HL-60 (cell line): Measurements from ENCODE around the gene HDAC1.

Source experiments
- GABPA ChIP-seq: IDR thresholded peaks from 2 replicates; pipeline ENCODE4 v1.6.1; 2012; ENCODE audit warnings: low read depth
- POLR2AphosphoS5 ChIP-seq: IDR thresholded peaks from 2 replicates; pipeline ENCODE4 v1.6.1; 2012; ENCODE audit warnings: low read depth
- SPI1 ChIP-seq: IDR thresholded peaks from 2 replicates; pipeline ENCODE4 v1.6.1; 2012; ENCODE audit warnings: low read depth, mild to moderate bottlenecking, borderline replicate concordance
- TF ChIP-seq, protein P1 (sequence below): IDR thresholded peaks from one replicate; pipeline ENCODE4 v1.5.1; 2011; ENCODE audit warnings: low read length, control low read depth, inconsistent platforms; ENCODE audit not compliant: insufficient read depth
- TF ChIP-seq, protein P2 (sequence below): IDR thresholded peaks from 2 replicates; pipeline ENCODE4 v1.6.1; 2012; ENCODE audit warnings: low read depth; ENCODE audit not compliant: insufficient replicate concordance

DNA sequence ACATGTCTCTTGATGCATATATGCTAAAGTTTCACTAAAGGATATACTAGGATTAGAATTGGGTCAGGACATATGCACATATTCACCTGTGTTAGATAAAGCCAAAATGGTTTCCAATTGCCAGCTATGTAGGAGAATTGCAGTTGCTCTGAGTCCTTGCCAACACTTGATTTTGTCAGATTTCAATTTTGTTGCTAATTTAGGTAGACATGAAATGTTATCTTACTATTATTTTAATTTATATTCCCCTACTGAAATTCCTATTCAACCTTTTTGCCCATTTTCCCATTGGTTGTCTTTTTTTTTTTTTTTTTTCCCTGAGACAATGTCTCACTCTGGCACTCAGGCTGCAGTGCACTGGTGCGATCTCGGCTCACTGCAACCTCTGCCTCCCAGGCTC is 13.4 kb downstream of the HDAC1 start:
- TF ChIP-seq, protein P1, sequence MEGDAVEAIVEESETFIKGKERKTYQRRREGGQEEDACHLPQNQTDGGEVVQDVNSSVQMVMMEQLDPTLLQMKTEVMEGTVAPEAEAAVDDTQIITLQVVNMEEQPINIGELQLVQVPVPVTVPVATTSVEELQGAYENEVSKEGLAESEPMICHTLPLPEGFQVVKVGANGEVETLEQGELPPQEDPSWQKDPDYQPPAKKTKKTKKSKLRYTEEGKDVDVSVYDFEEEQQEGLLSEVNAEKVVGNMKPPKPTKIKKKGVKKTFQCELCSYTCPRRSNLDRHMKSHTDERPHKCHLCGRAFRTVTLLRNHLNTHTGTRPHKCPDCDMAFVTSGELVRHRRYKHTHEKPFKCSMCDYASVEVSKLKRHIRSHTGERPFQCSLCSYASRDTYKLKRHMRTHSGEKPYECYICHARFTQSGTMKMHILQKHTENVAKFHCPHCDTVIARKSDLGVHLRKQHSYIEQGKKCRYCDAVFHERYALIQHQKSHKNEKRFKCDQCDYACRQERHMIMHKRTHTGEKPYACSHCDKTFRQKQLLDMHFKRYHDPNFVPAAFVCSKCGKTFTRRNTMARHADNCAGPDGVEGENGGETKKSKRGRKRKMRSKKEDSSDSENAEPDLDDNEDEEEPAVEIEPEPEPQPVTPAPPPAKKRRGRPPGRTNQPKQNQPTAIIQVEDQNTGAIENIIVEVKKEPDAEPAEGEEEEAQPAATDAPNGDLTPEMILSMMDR: no peak
- TF ChIP-seq GABPA (no peak), POLR2AphosphoS5 (no peak), SPI1 (no peak)
- TF ChIP-seq, protein P2, sequence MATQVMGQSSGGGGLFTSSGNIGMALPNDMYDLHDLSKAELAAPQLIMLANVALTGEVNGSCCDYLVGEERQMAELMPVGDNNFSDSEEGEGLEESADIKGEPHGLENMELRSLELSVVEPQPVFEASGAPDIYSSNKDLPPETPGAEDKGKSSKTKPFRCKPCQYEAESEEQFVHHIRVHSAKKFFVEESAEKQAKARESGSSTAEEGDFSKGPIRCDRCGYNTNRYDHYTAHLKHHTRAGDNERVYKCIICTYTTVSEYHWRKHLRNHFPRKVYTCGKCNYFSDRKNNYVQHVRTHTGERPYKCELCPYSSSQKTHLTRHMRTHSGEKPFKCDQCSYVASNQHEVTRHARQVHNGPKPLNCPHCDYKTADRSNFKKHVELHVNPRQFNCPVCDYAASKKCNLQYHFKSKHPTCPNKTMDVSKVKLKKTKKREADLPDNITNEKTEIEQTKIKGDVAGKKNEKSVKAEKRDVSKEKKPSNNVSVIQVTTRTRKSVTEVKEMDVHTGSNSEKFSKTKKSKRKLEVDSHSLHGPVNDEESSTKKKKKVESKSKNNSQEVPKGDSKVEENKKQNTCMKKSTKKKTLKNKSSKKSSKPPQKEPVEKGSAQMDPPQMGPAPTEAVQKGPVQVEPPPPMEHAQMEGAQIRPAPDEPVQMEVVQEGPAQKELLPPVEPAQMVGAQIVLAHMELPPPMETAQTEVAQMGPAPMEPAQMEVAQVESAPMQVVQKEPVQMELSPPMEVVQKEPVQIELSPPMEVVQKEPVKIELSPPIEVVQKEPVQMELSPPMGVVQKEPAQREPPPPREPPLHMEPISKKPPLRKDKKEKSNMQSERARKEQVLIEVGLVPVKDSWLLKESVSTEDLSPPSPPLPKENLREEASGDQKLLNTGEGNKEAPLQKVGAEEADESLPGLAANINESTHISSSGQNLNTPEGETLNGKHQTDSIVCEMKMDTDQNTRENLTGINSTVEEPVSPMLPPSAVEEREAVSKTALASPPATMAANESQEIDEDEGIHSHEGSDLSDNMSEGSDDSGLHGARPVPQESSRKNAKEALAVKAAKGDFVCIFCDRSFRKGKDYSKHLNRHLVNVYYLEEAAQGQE: no peak
